Loucy (cell line): ENCODE results near the gene POLH.

Experiments used
- H2AFZ ChIP-seq: fragments of 200-600 bp; sonication (generic); 2 replicates; pipeline ENCODE4 v1.6.0; 2016; ENCODE audit warnings: antibody characterized with exemption, mild to moderate bottlenecking, low read length, moderate library complexity
- H3F3A ChIP-seq: fragments of 200-600 bp; 2 replicates; pipeline ENCODE4 v1.6.0; 2016; ENCODE audit warnings: antibody characterized with exemption, low read depth, mild to moderate bottlenecking
- H3K27me3 ChIP-seq: fragments of 200-600 bp; sonication (generic); 2 replicates; pipeline ENCODE4 v1.6.1; 2014; ENCODE audit warnings: low read length, mild to moderate bottlenecking; ENCODE audit not compliant: insufficient read depth, poor library complexity, severe bottlenecking
- H3K36me3 ChIP-seq: fragments of 200-600 bp; sonication (generic); 2 replicates; pipeline ENCODE4 v1.6.1; 2016; ENCODE audit warnings: low read length; ENCODE audit not compliant: insufficient read depth
- H3K4me1 ChIP-seq: fragments of 200-600 bp; sonication (generic); 2 replicates; pipeline ENCODE4 v1.5.1; 2014; ENCODE audit warnings: low read length, mild to moderate bottlenecking; ENCODE audit not compliant: insufficient read depth, poor library complexity, severe bottlenecking
- H3K4me2 ChIP-seq: fragments of 200-600 bp; sonication (generic); 2 replicates; pipeline ENCODE4 v1.6.0; 2014; ENCODE audit warnings: antibody characterized with exemption, low read length, low read depth, mild to moderate bottlenecking; ENCODE audit not compliant: poor library complexity, severe bottlenecking
- H3K4me3 ChIP-seq: fragments of 200-600 bp; sonication (generic); 2 replicates; pipeline ENCODE4 v1.5.1; 2014; ENCODE audit warnings: low read length, mild to moderate bottlenecking, mixed read lengths; ENCODE audit not compliant: poor library complexity, severe bottlenecking
- H3K79me2 ChIP-seq: fragments of 200-600 bp; sonication (generic); 2 replicates; pipeline ENCODE4 v1.6.1; 2014; ENCODE audit warnings: low read length; ENCODE audit not compliant: insufficient read depth
- H3K9ac ChIP-seq: fragments of 200-600 bp; sonication (generic); 2 replicates; pipeline ENCODE4 v1.6.0; 2014; ENCODE audit warnings: mild to moderate bottlenecking, low read depth, low read length, moderate library complexity; ENCODE audit not compliant: poor library complexity, severe bottlenecking
- H3K9me2 ChIP-seq: fragments of 200-600 bp; sonication (generic); replicated peaks from 2 replicates; pipeline ENCODE4 v1.6.1; 2016; ENCODE audit warnings: low read depth, low read length, mixed read lengths
- H3K9me3 ChIP-seq: fragments of 200-600 bp; sonication (generic); 2 replicates; pipeline ENCODE4 v1.6.1; 2014; ENCODE audit warnings: mild to moderate bottlenecking, antibody characterized with exemption, low read length, low read depth; ENCODE audit not compliant: insufficient read depth
- H4K20me1 ChIP-seq: fragments of 200-600 bp; sonication (generic); 2 replicates; pipeline ENCODE4 v1.6.0; 2014; ENCODE audit warnings: antibody characterized with exemption, low read length, mild to moderate bottlenecking; ENCODE audit not compliant: insufficient read depth, poor library complexity, severe bottlenecking
- EZH2phosphoT487 ChIP-seq: fragments of 200-600 bp; IDR thresholded peaks from 2 replicates; pipeline ENCODE4 v1.6.1; 2018; ENCODE audit warnings: antibody characterized with exemption, mild to moderate bottlenecking, moderate library complexity, borderline replicate concordance
- TF ChIP-seq, protein P1 (sequence below): fragments of 200-600 bp; sonication (generic); conservative IDR thresholded peaks from 2 replicates; pipeline ENCODE4 v1.5.1; 2014; ENCODE audit warnings: mild to moderate bottlenecking, antibody characterized with exemption, low read length

POLH gene

DNA sequence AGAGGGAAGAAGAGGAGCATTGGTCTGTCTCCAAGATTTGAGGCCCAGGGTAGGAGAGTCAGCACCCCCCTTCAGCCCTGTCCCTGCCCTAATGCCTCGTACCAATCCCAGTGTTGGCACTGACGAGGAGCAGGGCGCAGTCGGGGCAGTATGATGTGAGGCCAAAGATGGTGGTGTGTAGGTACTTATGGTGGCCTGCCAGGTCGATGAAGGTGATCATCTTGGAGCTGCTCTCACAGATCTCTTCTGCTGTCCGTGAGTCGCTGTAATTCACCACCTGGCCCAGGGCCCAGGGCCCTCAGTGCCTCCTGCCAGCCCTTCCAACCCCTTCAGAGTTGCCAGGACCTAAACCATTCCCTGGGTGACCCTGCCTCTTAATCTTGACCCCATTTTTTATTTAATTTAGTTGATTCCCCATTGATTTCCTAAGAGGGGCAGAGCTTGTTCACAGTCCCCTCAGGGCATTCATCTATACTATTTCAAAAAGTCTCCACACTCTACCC is 48.9 kb downstream of the POLH start:
- H3K9me2 ChIP-seq = no peaks in the 10 kb centered on the region
- no peak overlapping the region for H3K4me2 ChIP-seq
- H3K4me3 ChIP-seq = no peak overlapping the region
- H2AFZ ChIP-seq = no peak overlapping the region
- H3K36me3 ChIP-seq = peaks cover 53% of the 10 kb centered on the region; the same call in 1 of the 2 replicates
- no peak for TF ChIP-seq EZH2phosphoT487
- TF ChIP-seq, protein P1, sequence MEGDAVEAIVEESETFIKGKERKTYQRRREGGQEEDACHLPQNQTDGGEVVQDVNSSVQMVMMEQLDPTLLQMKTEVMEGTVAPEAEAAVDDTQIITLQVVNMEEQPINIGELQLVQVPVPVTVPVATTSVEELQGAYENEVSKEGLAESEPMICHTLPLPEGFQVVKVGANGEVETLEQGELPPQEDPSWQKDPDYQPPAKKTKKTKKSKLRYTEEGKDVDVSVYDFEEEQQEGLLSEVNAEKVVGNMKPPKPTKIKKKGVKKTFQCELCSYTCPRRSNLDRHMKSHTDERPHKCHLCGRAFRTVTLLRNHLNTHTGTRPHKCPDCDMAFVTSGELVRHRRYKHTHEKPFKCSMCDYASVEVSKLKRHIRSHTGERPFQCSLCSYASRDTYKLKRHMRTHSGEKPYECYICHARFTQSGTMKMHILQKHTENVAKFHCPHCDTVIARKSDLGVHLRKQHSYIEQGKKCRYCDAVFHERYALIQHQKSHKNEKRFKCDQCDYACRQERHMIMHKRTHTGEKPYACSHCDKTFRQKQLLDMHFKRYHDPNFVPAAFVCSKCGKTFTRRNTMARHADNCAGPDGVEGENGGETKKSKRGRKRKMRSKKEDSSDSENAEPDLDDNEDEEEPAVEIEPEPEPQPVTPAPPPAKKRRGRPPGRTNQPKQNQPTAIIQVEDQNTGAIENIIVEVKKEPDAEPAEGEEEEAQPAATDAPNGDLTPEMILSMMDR = no peak
- peaks cover 14% of the 10 kb centered on the region for H3K4me1 ChIP-seq
- no peaks in the 10 kb centered on the region for H3K27me3 ChIP-seq
- H4K20me1 ChIP-seq = peaks cover 10% of the 10 kb centered on the region
- H3K79me2 ChIP-seq = peaks cover 36% of the 10 kb centered on the region
- H3K9me3 ChIP-seq = no peaks in the 10 kb centered on the region
- no peaks in the 10 kb centered on the region for H3F3A ChIP-seq
- H3K9ac ChIP-seq = no peak overlapping the region

DNA sequence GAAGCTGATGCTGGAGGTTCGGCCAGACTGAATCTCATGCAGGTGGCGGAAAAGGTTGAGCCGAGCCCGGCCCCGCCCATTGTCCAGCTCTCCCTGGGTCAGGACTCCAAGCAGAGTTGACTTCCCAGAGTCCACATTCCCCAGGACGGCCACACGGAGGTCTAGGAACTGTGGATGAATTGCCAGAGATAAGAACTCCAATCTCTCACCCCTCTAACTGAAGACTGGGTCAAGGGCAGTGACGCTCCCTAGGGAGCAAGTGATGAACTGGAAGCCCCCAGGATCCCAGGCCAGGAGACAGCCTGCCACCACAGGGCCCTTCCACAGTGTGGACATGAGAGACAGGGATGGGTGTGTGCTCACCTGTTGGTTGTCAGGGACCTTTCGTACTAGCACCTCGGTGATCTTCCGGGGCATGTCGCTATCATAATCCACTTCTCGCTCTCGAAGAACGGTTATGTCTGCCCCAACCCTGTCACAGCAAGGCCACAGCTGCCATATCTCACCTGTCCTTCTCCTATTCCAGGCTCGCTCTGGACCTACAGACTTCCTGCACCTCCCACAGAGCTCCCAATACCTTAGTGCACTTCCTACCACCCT is 49.5 kb downstream of the POLH start:
- Histone ChIP-seq H3K9me3 (no peaks in the 10 kb centered on the region), H3K4me1 (peaks cover 17% of the 10 kb centered on the region), H3K9ac (no peak overlapping the region), H3K27me3 (no peaks in the 10 kb centered on the region), H3F3A (no peaks in the 10 kb centered on the region), H3K4me2 (peak overlapping the region; percentile 77), H3K36me3 (peaks cover 53% of the 10 kb centered on the region; the same call in 1 of the 2 replicates), H3K4me3 (no peak overlapping the region), H2AFZ (no peak overlapping the region), H3K79me2 (peaks cover 36% of the 10 kb centered on the region), H3K9me2 (no peaks in the 10 kb centered on the region), H4K20me1 (peaks cover 10% of the 10 kb centered on the region)
- TF ChIP-seq EZH2phosphoT487 = no peak
- TF ChIP-seq, protein P1 = no peak

DNA sequence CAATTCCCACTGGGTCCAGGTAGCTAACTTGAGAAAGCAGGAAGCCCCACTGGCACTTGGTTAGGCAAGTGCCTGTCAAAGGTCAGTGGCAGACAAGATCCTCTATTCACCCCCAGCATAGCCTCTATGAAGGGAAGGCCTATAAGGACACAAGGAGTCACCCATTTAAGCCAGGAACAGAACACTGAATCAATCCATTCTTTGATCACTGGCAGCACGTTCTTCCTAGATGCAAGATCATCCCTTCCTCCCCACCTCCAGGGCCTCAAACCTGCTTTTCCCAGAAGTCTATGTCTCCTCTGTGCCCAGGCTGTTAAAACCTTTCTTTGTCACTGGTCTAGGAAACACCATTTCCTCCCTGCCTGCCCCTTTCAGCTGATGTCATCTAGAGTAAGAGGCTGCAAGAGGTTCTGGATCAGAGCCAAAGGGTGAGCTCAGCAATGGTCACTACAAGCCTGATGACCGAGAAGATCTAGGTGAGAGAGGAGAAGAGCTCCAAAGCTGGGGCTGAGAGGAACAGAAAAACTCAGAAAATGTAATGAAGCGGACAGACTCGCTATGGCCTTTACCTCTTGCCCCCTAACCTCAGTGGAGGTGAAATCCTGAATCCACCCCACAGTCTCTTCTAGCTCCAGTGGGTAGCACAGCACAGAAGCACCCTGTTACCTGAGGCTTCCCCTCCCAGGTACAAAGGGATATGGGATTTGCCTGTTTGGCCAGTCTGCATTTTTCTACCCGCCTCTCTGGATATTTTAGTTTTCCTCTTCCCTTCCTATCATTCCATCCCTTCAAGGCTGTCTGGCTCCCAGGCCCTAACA is 51.2 kb downstream of the POLH start:
- Histone ChIP-seq H3K4me3 (peak overlapping the region; percentile 86), H2AFZ (no peak overlapping the region), H3K9ac (peak overlapping the region; percentile 81)

More for the DNA sequence above, 51.2 kb downstream of the POLH start:
- H3K27me3 ChIP-seq = no peaks in the 10 kb centered on the region
- H3K4me2 ChIP-seq = peak overlapping the region; percentile 77
- no peaks in the 10 kb centered on the region for H3F3A ChIP-seq
- TF ChIP-seq, protein P1 = no peak
- TF ChIP-seq EZH2phosphoT487 = no peak
- H3K9me3 ChIP-seq = no peaks in the 10 kb centered on the region
- H4K20me1 ChIP-seq = peaks cover 10% of the 10 kb centered on the region
- H3K4me1 ChIP-seq = peaks cover 27% of the 10 kb centered on the region
- peaks cover 36% of the 10 kb centered on the region; the same call in 1 of the 2 replicates for H3K36me3 ChIP-seq
- H3K9me2 ChIP-seq = no peaks in the 10 kb centered on the region
- peaks cover 36% of the 10 kb centered on the region for H3K79me2 ChIP-seq
